GM12874 (cell line): ENCODE results near the gene RAPGEF6.

Experiments
- CTCF ChIP-seq: IDR thresholded peaks from 2 replicates; pipeline ENCODE4 v1.5.1; 2011; ENCODE audit warnings: low read depth, mild to moderate bottlenecking, control low read depth, low read length, moderate library complexity; ENCODE audit not compliant: insufficient read depth

Gene RAPGEF6

GRCh38 chr5:131548176-131548575 lies 86.9 kb downstream of the RAPGEF6 start:
- no peak for TF ChIP-seq CTCF

- TF ChIP-seq CTCF = no peak
Measured at GRCh38 chr5:131545845-131546244, 89.2 kb downstream of the RAPGEF6 start.

- TF ChIP-seq CTCF = no peak
Measured at GRCh38 chr5:131542723-131543122, 92.3 kb downstream of the RAPGEF6 start.

GRCh38 chr5:131541762-131542161 lies 93.3 kb downstream of the RAPGEF6 start:
- no peak for TF ChIP-seq CTCF

- TF ChIP-seq CTCF = no peak
Measured at GRCh38 chr5:131541071-131541470, 94.0 kb downstream of the RAPGEF6 start.

- TF ChIP-seq CTCF = no peak
Measured at GRCh38 chr5:131539251-131539650, 95.8 kb downstream of the RAPGEF6 start.

GRCh38 chr5:131538177-131538593 lies 96.8 kb downstream of the RAPGEF6 start:
- no peak for TF ChIP-seq CTCF

GRCh38 chr5:131536850-131537448 lies 98.1 kb downstream of the RAPGEF6 start:
- TF ChIP-seq CTCF = no peak
